ENCODE results near the gene SRP54.

- TF ChIP-seq MAX (IDR thresholded peaks at IDR 0.05; ENCODE audit: insufficient read depth, insufficient read length) (no peak), CTCF (IDR thresholded peaks at IDR 0.05; ENCODE audit: extremely low read depth in 1 of 2, insufficient read depth in 1 of 2, low read depth in 1 of 2, low read length in 2 of 2) (no peak), JUN (IDR thresholded peaks at IDR 0.05; ENCODE audit: borderline replicate concordance, insufficient read depth, insufficient read length, low read depth) (no peak), POLR2AphosphoS5 (IDR thresholded peaks at IDR 0.05; ENCODE audit: insufficient read depth, low read depth, low read length) (no peak), GATA2 (IDR thresholded peaks at IDR 0.05; ENCODE audit: insufficient read depth, insufficient read length, low read depth, low read length) (no peak), POLR2A (IDR thresholded peaks at IDR 0.05; ENCODE audit: low read depth, low read length) (no peak), EZH2 (IDR thresholded peaks at IDR 0.05; ENCODE audit: borderline replicate concordance, low read depth, low read length, severe bottlenecking) (no peak), MYC (IDR thresholded peaks at IDR 0.05; ENCODE audit: low read depth, low read length) (no peak), FOS (IDR thresholded peaks at IDR 0.05; ENCODE audit: borderline replicate concordance, insufficient read depth, low read length) (no peak)
Measured at GRCh38 chr14:34956931-34957330, 25.9 kb upstream of the SRP54 start.
